KMS-11 (cell line): ENCODE data around the gene CDH22.

Experiments used
- H2AFZ ChIP-seq: fragments of 200-600 bp; sonication (generic); 2 replicates; pipeline ENCODE4 v1.6.1; 2016; ENCODE audit warnings: antibody characterized with exemption, mixed run types, low read depth
- H3K27ac ChIP-seq: fragments of 200-600 bp; sonication (generic); 2 replicates; pipeline ENCODE4 v1.6.1; 2016; ENCODE audit warnings: mild to moderate bottlenecking, mixed run types
- H3K27me3 ChIP-seq: fragments of 200-600 bp; sonication (generic); 2 replicates; pipeline ENCODE4 v1.6.1; 2017; ENCODE audit warnings: mild to moderate bottlenecking, low read depth, mixed run types, moderate library complexity; ENCODE audit not compliant: insufficient read depth
- H3K36me3 ChIP-seq: fragments of 200-600 bp; sonication (generic); 2 replicates; pipeline ENCODE4 v1.6.1; 2017; ENCODE audit warnings: mild to moderate bottlenecking, mixed run types; ENCODE audit not compliant: insufficient read depth
- H3K4me1 ChIP-seq: fragments of 200-600 bp; sonication (generic); 2 replicates; pipeline ENCODE4 v1.6.1; 2016; ENCODE audit warnings: mild to moderate bottlenecking, low read depth, mixed run types; ENCODE audit not compliant: poor library complexity, severe bottlenecking
- H3K4me2 ChIP-seq: fragments of 200-600 bp; sonication (generic); 2 replicates; pipeline ENCODE4 v1.7.0; 2016; ENCODE audit warnings: mild to moderate bottlenecking, mixed run types
- H3K4me3 ChIP-seq: fragments of 200-600 bp; sonication (generic); IDR thresholded peaks from 2 replicates; pipeline ENCODE4 v1.6.1; 2017; ENCODE audit warnings: low read depth, low read length, mixed read lengths; ENCODE audit not compliant: insufficient read depth
- H3K79me2 ChIP-seq: fragments of 200-600 bp; sonication (generic); 2 replicates; pipeline ENCODE4 v1.6.1; 2016; ENCODE audit warnings: low read depth, mixed run types; ENCODE audit not compliant: insufficient read depth
- H3K9ac ChIP-seq: fragments of 200-600 bp; sonication (generic); 2 replicates; pipeline ENCODE4 v1.6.1; 2016; ENCODE audit warnings: mild to moderate bottlenecking, mixed run types
- H4K20me1 ChIP-seq: fragments of 200-600 bp; sonication (generic); 2 replicates; pipeline ENCODE4 v1.6.1; 2016; ENCODE audit warnings: mild to moderate bottlenecking, mixed run types; ENCODE audit not compliant: insufficient read depth
- TF ChIP-seq, protein P1 (sequence below): fragments of 200-600 bp; sonication (generic); conservative IDR thresholded peaks from 2 replicates; pipeline ENCODE4 v1.6.1; 2017; ENCODE audit warnings: low read depth, mild to moderate bottlenecking, antibody characterized with exemption, low read length, moderate library complexity, mixed read lengths

Gene CDH22

DNA sequence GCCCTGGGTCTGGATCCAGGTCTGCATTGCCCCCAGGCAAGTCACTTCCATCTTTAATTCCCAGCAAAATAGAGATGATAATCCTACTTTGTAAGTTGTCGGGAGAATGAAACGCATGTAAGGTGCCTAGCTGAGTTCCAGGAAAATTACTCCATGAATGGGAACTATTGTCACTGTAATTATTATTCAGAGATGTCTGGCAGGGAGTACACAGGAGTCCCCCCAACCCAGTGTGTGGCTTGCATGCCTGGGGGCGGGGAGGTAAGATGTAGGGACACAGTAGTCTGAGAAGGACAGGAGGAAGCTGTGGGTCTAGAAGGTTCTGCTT, 104.8 kb downstream of the CDH22 start:
- H2AFZ ChIP-seq, result no peak overlapping the region
- no peaks in the 10 kb centered on the region for H3K36me3 ChIP-seq
- H3K4me2 ChIP-seq, result no peak overlapping the region
- no peak overlapping the region for H3K9ac ChIP-seq
- TF ChIP-seq, protein P1, sequence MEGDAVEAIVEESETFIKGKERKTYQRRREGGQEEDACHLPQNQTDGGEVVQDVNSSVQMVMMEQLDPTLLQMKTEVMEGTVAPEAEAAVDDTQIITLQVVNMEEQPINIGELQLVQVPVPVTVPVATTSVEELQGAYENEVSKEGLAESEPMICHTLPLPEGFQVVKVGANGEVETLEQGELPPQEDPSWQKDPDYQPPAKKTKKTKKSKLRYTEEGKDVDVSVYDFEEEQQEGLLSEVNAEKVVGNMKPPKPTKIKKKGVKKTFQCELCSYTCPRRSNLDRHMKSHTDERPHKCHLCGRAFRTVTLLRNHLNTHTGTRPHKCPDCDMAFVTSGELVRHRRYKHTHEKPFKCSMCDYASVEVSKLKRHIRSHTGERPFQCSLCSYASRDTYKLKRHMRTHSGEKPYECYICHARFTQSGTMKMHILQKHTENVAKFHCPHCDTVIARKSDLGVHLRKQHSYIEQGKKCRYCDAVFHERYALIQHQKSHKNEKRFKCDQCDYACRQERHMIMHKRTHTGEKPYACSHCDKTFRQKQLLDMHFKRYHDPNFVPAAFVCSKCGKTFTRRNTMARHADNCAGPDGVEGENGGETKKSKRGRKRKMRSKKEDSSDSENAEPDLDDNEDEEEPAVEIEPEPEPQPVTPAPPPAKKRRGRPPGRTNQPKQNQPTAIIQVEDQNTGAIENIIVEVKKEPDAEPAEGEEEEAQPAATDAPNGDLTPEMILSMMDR, result no peak
- H3K79me2 ChIP-seq, result no peaks in the 10 kb centered on the region
- no peak overlapping the region for H3K4me3 ChIP-seq
- peaks cover 78% of the 10 kb centered on the region for H3K27me3 ChIP-seq
- H4K20me1 ChIP-seq, result no peaks in the 10 kb centered on the region
- no peaks in the 10 kb centered on the region for H3K4me1 ChIP-seq
- H3K27ac ChIP-seq, result no peak overlapping the region

DNA sequence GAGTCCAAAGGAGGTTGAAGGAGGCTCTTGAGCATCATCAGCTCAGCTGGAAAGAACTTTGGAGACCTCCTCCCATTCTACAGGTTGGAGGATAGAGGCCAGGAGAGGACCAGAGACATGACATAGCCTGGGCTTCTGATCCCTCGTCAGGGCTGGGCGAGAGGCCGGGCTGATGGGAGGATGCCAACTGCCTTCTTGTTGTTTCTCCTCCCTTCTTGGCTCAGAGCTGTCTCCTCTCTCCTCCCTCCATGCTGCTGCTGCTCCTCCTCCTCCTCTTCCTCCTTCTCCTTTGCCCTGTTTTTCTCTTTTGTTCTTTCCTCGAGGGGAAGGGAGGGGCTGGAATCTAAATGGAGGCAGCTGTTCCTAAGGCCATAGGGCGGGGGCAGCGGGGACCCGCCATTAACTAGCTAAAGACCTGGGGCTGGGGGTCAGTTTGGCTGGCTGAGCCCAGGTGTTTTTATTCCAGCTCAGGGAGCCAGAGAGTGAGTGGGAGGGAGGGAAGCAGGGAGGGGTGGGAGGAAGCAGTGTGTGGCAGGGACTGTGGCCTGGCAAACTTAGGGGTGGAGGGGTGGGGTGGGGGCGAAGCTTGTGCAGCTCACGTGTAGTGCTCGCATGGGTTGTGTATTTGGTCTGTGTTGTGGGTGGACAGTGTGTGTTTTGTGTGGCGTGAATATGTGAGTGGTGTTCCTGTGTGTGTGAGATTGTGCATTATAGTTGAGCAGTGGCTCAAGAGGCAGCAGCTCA, 105.4 kb downstream of the CDH22 start:
- H3K36me3 ChIP-seq, result no peaks in the 10 kb centered on the region
- TF ChIP-seq, protein P1, result no peak
- no peak overlapping the region for H2AFZ ChIP-seq
- peaks cover 75% of the 10 kb centered on the region for H3K27me3 ChIP-seq
- H3K4me3 ChIP-seq, result no peak overlapping the region
- no peak overlapping the region for H3K27ac ChIP-seq
- H4K20me1 ChIP-seq, result no peaks in the 10 kb centered on the region
- no peaks in the 10 kb centered on the region for H3K79me2 ChIP-seq
- H3K4me1 ChIP-seq, result no peaks in the 10 kb centered on the region
- H3K4me2 ChIP-seq, result no peak overlapping the region
- no peak overlapping the region for H3K9ac ChIP-seq

DNA sequence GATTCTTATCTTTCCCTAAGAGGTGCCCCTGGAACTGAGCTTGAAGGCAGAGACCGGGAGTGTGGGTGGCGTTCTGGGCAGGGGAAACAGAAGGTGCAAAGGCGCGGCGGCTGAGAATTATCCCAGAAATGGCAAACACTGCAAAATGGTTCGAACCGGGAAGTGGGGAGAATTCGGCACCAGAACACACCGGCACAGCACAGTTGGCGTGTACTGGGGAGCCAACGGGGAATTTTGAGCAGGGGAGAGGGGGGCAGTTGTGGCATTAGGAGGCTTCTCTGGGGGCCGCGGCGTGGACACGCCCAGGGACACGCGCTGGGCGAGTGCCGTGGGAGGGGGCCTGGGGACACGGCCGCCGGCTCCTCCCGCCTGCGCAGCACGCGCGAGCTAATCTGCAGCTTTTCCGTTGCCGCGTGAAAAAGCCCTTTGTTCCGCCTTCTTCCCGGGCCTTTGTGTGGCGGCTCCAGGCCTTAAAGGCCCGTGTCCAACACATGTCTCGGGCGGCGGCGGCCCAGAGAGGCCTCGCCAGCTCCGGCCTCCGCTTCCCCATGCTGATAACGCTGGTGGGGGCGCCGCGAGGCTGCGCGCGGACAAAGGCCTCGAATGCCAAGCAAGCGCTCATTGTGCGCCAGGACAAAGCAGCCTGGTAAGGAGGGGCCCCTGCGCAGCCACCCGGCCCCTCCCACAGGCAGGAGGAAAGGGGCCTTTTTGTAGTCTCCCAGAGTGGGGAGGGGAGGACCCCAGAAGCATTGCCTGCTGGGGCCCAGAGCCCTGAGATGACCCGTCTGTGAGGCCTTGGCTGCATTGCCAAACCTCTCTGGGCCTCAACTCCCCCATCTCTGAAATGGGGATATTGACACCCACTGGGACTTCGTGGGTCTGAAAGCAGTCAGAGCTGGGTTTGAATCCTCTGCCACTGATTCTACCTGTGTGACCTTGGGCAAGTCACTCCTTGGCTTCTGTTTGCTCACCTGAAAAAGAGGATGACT, 107.4 kb downstream of the CDH22 start:
- TF ChIP-seq, protein P1, result no peak

DNA sequence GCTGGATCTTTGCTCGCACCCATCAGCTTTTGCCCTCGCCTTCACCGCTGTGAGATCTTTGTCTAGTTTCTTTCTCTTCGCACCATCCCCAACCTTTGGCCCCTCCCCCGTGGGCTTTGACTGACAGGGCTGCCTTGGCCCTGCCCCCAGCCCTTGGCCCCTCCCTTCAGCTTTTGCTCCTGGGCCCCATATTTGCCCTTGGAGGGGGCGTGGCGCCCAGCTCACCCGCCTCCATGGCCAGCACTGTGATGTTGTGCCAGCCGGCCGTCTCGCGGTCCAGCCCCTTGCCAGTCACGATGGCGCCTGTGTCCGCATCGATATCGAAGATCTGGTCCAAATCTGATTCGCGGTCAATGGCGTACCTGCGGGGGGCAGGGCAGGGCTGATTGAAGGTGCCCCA, 109.1 kb downstream of the CDH22 start:
- Histone ChIP-seq H3K27me3 (peaks cover 61% of the 10 kb centered on the region), H3K36me3 (no peaks in the 10 kb centered on the region), H3K9ac (no peak overlapping the region), H3K27ac (no peak overlapping the region), H3K79me2 (no peaks in the 10 kb centered on the region), H4K20me1 (no peaks in the 10 kb centered on the region), H3K4me1 (no peaks in the 10 kb centered on the region), H3K4me3 (no peak overlapping the region), H3K4me2 (no peak overlapping the region), H2AFZ (no peak overlapping the region)
- TF ChIP-seq, protein P1, result no peak

More for the DNA sequence above, 107.4 kb downstream of the CDH22 start:
- H3K27me3 ChIP-seq, result peaks cover 68% of the 10 kb centered on the region
- no peaks in the 10 kb centered on the region for H3K4me1 ChIP-seq
- H4K20me1 ChIP-seq, result no peaks in the 10 kb centered on the region
- no peak overlapping the region for H3K27ac ChIP-seq
- no peak overlapping the region for H3K4me2 ChIP-seq
- H3K9ac ChIP-seq, result no peak overlapping the region
- no peak overlapping the region for H2AFZ ChIP-seq
- H3K4me3 ChIP-seq, result no peak overlapping the region
- no peaks in the 10 kb centered on the region for H3K79me2 ChIP-seq
- H3K36me3 ChIP-seq, result no peaks in the 10 kb centered on the region
